ENCODE measurements around the gene MAFB. TPM values are rescaled to one million over a fixed set of nuclear protein-coding genes. Genes with fewer than 3 reads are reported as not detected.

The MAFB gene
- polyA plus RNA-seq, 1 donor (not counting 4 experiments of a cell fraction or from before 2014, with no cell fraction given), result 1.7 TPM

DNA sequence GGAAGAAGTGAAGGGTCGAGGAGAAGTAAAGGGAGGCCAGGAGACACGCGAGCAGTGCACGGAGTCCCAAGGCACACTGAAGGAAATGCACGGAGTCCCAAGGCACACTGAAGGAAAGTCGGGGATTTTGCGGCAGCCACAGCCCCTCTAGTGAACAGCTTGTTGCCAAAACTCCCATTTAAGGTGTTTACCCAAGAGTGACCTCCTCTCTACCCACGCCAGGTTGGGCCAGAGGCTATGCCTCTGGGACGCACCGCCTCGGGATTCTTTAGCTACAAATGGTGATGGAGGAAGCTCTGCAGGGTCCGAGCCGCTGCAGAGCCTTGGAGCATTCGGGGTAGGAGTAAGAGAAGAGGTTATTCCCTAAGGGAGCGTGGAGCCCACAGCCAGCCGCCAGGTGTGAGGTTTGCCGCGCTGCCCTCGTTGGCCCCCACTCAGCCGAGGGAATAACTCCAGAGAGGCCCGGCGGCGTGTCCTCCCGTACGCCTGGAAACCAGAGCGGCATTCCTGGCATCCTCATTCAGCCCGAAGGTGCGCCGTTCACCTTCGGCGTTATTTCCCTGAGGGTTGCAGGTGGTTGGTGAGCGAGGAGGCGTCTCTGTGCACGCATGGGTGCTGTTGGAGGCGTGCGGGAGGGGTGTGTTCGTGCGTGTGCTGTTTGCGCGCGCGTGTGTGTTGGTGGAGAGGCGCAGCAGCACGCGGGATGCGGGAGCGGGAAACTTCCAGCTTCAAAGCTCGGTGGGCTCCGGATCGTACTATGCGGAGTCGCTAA is 3.4 kb upstream of the MAFB start:
- dilution Hi-C loops (cut with MboI; ENCODE audit: extremely low pct_ligation_motif_present, low sequenced_read_pairs), result no loop called here

DNA sequence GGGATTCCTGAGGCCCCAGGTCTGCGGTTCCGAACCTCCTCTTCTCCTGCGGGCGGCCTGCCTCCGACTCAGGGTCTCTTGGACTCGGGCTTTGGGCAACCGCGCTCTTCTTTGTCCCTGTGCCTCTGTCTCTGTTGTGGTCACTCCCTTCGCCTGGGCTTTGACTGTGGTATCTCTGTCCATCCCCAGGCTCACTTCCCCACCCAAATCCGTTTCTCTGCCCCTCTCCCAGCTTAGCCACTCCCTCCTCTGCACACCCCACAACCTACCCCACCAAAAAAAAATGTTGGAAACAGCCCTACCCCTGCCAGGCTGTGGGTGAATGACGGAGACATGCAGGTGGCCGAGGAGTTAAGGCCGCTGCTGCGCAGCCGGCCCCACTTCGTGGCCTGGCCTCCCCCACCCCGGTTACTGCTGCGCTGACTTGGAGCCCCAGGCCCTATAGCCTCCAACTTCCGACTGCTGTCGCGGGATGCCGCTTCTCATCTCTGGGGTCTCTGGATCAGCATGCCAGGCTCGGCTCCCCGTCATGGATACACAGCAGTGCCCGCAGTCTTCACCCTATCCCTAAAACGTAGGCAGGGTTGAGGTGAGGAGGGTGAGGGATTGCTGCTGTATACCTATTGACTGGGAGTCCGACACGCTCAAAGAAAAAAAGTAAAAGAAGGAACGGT is 2.7 kb upstream of the MAFB start:
- Histone ChIP-seq H3K36me3 (ENCODE audit: control insufficient read depth in 2 of 2, extremely low read depth in 1 of 2, insufficient read depth in 2 of 2, low read length in 2 of 2) (no peaks in the 10 kb centered on the region), H2AFZ (ENCODE audit: control insufficient read depth, low read length) (no peak overlapping the region), H3K9me3 (ENCODE audit: control insufficient read depth, low read depth, low read length) (no peaks in the 10 kb centered on the region), H3K4me3 (ENCODE audit: control insufficient read depth in 2 of 3, extremely low read depth in 1 of 3, insufficient read depth in 2 of 3, low read depth in 1 of 3, low read length in 3 of 3) (no peak overlapping the region), H3K4me1 (ENCODE audit: control insufficient read depth, extremely low read depth, insufficient read depth, low read length) (peaks cover 8% of the 10 kb centered on the region), H3K9ac (ENCODE audit: control insufficient read depth, extremely low read depth, insufficient read depth, low read length) (no peak overlapping the region), H4K20me1 (ENCODE audit: control insufficient read depth, extremely low read depth, insufficient read depth, low read length) (no peaks in the 10 kb centered on the region), H3K27me3 (ENCODE audit: control insufficient read depth, extremely low read depth, insufficient read depth, low read length) (peaks cover 42% of the 10 kb centered on the region), H3K4me2 (ENCODE audit: control insufficient read depth, extremely low read depth, insufficient read depth, low read depth, low read length) (no peak overlapping the region), H3K9me1 (ENCODE audit: control insufficient read depth, extremely low read depth, insufficient read depth, low read length) (no peaks in the 10 kb centered on the region), H3K27ac (ENCODE audit: control insufficient read depth, insufficient read depth, low read length) (no peak overlapping the region), H3K79me2 (ENCODE audit: control insufficient read depth, insufficient read depth, low read length) (no peaks in the 10 kb centered on the region)
- TF ChIP-seq, protein P1, sequence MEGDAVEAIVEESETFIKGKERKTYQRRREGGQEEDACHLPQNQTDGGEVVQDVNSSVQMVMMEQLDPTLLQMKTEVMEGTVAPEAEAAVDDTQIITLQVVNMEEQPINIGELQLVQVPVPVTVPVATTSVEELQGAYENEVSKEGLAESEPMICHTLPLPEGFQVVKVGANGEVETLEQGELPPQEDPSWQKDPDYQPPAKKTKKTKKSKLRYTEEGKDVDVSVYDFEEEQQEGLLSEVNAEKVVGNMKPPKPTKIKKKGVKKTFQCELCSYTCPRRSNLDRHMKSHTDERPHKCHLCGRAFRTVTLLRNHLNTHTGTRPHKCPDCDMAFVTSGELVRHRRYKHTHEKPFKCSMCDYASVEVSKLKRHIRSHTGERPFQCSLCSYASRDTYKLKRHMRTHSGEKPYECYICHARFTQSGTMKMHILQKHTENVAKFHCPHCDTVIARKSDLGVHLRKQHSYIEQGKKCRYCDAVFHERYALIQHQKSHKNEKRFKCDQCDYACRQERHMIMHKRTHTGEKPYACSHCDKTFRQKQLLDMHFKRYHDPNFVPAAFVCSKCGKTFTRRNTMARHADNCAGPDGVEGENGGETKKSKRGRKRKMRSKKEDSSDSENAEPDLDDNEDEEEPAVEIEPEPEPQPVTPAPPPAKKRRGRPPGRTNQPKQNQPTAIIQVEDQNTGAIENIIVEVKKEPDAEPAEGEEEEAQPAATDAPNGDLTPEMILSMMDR (optimal IDR thresholded peaks at IDR 0.05 in 1 of 3, IDR thresholded peaks at IDR 0.05 in 1 of 3, conservative IDR thresholded peaks at IDR 0.05 in 1 of 3; ENCODE audit: extremely low read depth in 1 of 3, insufficient read depth in 2 of 3, low read length in 3 of 3), result no peak
- no peak for TF ChIP-seq EZH2 (IDR thresholded peaks at IDR 0.05; ENCODE audit: low read length)
- no peak for FAIRE-seq
- dilution Hi-C loops (cut with MboI; ENCODE audit: extremely low pct_ligation_motif_present, low sequenced_read_pairs), result no loop called here
- DNase-seq (ENCODE audit: low read depth, low spot score), result no peak

More for the DNA sequence above, 3.4 kb upstream of the MAFB start:
- Histone ChIP-seq H3K4me3 (ENCODE audit: control insufficient read depth in 2 of 3, extremely low read depth in 1 of 3, insufficient read depth in 2 of 3, low read depth in 1 of 3, low read length in 3 of 3) (no peak overlapping the region), H3K9ac (ENCODE audit: control insufficient read depth, extremely low read depth, insufficient read depth, low read length) (no peak overlapping the region), H3K36me3 (ENCODE audit: control insufficient read depth in 2 of 2, extremely low read depth in 1 of 2, insufficient read depth in 2 of 2, low read length in 2 of 2) (no peaks in the 10 kb centered on the region), H3K79me2 (ENCODE audit: control insufficient read depth, insufficient read depth, low read length) (no peaks in the 10 kb centered on the region), H3K4me2 (ENCODE audit: control insufficient read depth, extremely low read depth, insufficient read depth, low read depth, low read length) (no peak overlapping the region), H3K9me1 (ENCODE audit: control insufficient read depth, extremely low read depth, insufficient read depth, low read length) (no peaks in the 10 kb centered on the region), H3K27me3 (ENCODE audit: control insufficient read depth, extremely low read depth, insufficient read depth, low read length) (peaks cover 38% of the 10 kb centered on the region), H3K27ac (ENCODE audit: control insufficient read depth, insufficient read depth, low read length) (no peak overlapping the region), H4K20me1 (ENCODE audit: control insufficient read depth, extremely low read depth, insufficient read depth, low read length) (no peaks in the 10 kb centered on the region), H3K9me3 (ENCODE audit: control insufficient read depth, low read depth, low read length) (no peaks in the 10 kb centered on the region), H2AFZ (ENCODE audit: control insufficient read depth, low read length) (no peak overlapping the region), H3K4me1 (ENCODE audit: control insufficient read depth, extremely low read depth, insufficient read depth, low read length) (peaks cover 5% of the 10 kb centered on the region)
- FAIRE-seq (no peak), DNase-seq (ENCODE audit: low read depth, low spot score) (no peak)
- TF ChIP-seq, protein P1 (optimal IDR thresholded peaks at IDR 0.05 in 1 of 3, IDR thresholded peaks at IDR 0.05 in 1 of 3, conservative IDR thresholded peaks at IDR 0.05 in 1 of 3; ENCODE audit: extremely low read depth in 1 of 3, insufficient read depth in 2 of 3, low read length in 3 of 3), result no peak
- TF ChIP-seq EZH2 (IDR thresholded peaks at IDR 0.05; ENCODE audit: low read length), result no peak
